ENCODE data around the gene BAZ2B. TPM values are rescaled to one million over a fixed set of nuclear protein-coding genes. Genes with fewer than 3 reads are reported as not detected.

The BAZ2B gene
- total RNA-seq, 1 donor from 2014 or later, result 4.2 TPM

DNA sequence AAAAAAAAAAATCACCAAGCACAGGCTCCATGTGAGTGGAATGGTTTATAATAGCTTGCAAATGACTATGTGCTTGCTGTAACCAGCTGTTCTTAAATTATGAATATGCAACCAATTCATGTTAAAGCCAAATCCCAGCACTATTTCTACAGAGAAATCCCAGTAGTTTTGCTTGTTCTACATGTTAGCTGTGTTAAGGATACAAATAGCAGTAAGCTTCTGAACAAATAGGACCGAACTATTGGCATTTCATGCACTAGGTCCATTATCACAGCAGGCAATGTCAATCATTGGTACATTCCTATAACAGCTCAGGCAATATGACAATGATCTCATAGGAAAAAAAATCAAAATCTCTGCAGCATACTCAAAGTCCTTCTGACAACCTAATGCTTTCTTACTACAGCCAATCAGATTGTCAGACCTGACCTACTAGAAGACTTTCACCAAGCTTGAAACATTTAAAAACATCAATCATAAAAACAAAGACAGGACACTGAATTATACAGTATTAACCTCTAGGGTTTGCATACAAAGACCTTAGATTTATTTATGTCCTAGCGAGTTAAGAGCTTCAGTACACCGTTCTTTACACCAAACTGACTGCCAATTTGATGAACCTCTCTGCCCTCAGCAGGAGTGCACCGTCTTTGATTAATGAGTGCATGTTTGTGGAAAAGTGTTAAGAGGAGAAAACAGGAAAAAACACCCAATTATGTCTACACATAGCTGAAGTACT is 6.4 kb downstream of the BAZ2B start:
- Mint-ChIP-seq H3K4me1 (peaks cover 3% of the 10 kb centered on the region), H3K27me3 (peaks cover 21% of the 10 kb centered on the region), H3K27ac (no peak overlapping the region), H3K36me3 (ENCODE audit: low read depth) (no peaks in the 10 kb centered on the region), H3K9me3 (no peaks in the 10 kb centered on the region), H3K4me3 (no peak overlapping the region)
- intact Hi-C loops (cut with micrococcal nuclease), result no loop called here
- no peak for DNase-seq

DNA sequence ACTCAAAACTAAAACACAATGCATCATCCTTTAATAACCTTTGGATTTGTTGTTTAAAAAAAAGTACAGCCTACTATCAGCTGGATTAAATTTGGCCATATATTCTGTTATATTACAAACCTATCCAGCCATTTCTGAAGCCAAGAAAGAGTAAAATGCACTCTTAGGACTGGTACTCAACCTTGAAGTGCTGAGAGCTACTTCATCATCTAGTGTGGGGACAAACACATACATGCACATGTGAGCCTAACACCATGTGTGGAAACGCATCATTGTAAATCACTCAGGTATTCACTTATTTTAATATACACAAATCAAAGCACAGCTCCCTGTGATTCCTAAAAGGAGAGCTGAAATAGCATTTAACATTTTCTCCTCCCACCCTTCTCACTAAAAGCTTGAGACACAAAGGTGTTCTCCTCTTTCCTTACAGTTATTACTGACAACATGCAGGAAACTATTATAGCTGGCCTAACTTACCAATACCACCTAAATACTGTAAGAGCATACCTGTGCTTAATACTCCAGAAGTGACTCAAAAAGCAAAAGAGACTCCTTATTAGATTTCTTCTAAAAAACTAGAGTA is 7.5 kb downstream of the BAZ2B start:
- Mint-ChIP-seq H3K4me3 (no peak overlapping the region), H3K4me1 (no peaks in the 10 kb centered on the region), H3K27ac (no peak overlapping the region), H3K27me3 (peaks cover 14% of the 10 kb centered on the region), H3K36me3 (ENCODE audit: low read depth) (no peaks in the 10 kb centered on the region), H3K9me3 (no peaks in the 10 kb centered on the region)
- DNase-seq, result no peak
- intact Hi-C loops (cut with micrococcal nuclease), result no loop called here

DNA sequence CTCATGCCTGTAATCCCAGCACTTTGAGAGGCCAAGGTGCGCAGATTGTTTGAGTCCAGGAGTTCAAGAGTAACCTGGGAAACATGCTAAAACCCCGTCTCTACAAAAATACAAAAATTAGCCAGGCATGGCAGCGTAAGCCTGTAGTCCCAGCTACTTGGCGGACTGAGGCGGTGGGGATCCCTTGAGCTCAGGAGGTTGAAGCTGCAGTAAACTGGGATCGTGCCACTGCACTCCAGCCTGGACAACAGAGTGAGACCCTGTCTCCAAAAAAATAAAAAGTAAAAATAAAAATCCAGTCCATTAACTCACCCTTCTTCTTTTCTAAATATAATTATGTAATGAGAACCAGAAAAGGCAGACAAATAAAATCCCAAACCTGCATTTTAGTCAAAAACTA is 8.2 kb downstream of the BAZ2B start:
- Mint-ChIP-seq H3K27me3 (peaks cover 11% of the 10 kb centered on the region), H3K9me3 (no peaks in the 10 kb centered on the region), H3K36me3 (ENCODE audit: low read depth) (no peaks in the 10 kb centered on the region), H3K27ac (no peak overlapping the region), H3K4me3 (no peak overlapping the region), H3K4me1 (no peaks in the 10 kb centered on the region)
- intact Hi-C loops (cut with micrococcal nuclease), result no loop called here
- DNase-seq, result no peak

DNA sequence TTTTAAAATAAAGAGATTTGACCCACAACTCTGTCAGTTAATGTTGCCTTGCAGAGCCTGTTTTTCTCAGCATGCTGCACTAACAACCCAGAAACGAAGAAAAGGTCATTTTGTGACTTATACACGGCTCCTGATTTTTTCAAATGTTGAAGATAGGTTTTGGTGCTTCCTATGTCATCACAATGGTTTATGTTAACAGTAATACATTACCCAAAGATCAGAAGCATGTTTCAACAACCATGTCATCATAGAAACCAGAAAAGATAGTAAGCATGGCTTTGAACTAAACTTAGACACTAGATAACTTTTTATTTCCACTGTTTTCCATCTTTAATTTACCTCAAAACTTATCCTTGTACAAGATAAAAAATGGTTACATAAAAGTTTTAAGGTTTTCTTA is 10.1 kb downstream of the BAZ2B start:
- Mint-ChIP-seq H3K4me3 (no peak overlapping the region), H3K36me3 (ENCODE audit: low read depth) (no peaks in the 10 kb centered on the region), H3K4me1 (no peaks in the 10 kb centered on the region), H3K27ac (no peak overlapping the region), H3K9me3 (no peaks in the 10 kb centered on the region), H3K27me3 (peaks cover 4% of the 10 kb centered on the region)
- DNase-seq, result no peak
- intact Hi-C loops (cut with micrococcal nuclease), result no loop called here

DNA sequence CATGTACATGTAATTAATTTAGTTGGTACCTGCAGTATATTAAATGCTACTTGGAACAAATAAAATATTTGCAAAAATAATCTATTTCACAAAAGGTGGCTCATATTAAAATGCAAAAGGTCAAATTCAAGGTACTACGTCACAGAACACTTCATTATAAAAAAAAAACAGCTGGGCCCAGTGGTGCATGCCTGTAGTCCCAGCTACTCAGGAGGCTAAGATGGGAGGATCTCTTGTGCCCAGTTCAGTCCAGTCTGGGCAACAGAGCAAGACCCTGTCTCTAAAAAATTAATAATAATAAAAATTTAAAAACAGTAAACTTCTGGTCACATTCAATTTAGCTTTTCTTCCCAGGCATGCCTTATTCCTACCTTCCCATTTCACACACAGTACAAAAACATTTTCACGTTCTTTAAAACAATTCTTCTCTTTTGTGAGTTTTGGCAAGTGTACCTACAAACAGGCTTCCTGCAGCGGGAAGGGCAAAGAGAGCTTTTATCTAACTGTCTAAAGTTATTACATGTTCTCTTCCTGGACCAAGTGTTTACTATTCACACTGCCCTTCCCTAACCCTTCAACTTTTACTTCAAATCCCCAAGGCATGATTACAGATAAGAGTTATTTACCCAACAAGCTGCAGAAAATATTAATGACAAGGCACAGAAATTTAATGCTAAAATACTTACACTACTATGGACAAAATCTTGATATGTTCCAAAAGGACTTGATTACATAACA is 10.7 kb downstream of the BAZ2B start:
- H3K4me3 Mint-ChIP-seq, result no peak overlapping the region

DNA sequence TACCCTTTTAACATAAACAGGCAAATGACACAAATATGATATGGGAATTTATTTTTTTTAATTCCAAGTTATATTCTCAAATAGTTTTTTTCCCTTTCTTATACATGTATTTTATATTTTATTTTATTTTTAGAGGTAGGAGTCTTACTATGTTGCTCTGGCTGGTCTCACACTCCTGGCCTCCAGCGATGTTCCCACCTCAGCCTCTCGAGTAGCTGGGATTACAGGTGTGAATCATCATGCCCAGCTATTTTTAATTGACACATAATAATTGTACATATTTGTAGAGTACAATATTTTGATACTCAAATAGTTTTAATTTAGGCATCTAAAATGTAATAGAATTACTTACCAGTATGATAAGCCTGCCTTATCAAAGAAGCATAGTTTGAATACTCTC is 12.2 kb downstream of the BAZ2B start:
- H3K27ac Mint-ChIP-seq, result no peak overlapping the region
- H3K27me3 Mint-ChIP-seq, result no peaks in the 10 kb centered on the region
- no peaks in the 10 kb centered on the region for H3K36me3 Mint-ChIP-seq (ENCODE audit: low read depth)
- intact Hi-C loops (cut with micrococcal nuclease), result no loop called here
- no peaks in the 10 kb centered on the region for H3K4me1 Mint-ChIP-seq
- H3K9me3 Mint-ChIP-seq, result no peaks in the 10 kb centered on the region
- no peak for DNase-seq
- H3K4me3 Mint-ChIP-seq, result no peak overlapping the region

More for the DNA sequence above, 10.7 kb downstream of the BAZ2B start:
- Mint-ChIP-seq H3K9me3 (no peaks in the 10 kb centered on the region), H3K27ac (no peak overlapping the region), H3K4me1 (no peaks in the 10 kb centered on the region), H3K27me3 (peaks cover 4% of the 10 kb centered on the region), H3K36me3 (ENCODE audit: low read depth) (no peaks in the 10 kb centered on the region)
- intact Hi-C loops (cut with micrococcal nuclease), result no loop called here
- no peak for DNase-seq

DNA sequence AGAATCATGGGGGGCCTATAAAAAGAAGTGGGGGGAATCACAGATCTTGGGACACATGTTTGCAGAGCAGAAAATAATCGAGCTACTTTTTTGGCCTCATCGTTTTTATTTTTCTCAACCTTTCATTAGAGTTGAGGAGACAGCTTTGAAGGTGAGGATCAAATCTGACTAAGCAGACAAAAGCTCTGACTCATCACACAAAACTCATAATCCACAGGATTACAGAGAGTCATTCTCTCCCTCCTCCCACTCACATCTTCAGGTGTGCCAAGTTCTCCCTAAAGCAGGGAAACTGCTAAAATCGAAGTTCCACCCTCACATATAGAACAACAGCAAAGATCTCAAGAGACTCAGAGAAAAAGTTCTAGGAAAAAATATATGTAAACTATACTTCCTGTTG is 15.6 kb downstream of the BAZ2B start:
- H3K27me3 Mint-ChIP-seq, result no peaks in the 10 kb centered on the region
- no peak for DNase-seq
- H3K9me3 Mint-ChIP-seq, result no peaks in the 10 kb centered on the region
- intact Hi-C loops (cut with micrococcal nuclease), result no loop called here
- H3K27ac Mint-ChIP-seq, result no peak overlapping the region
- H3K4me1 Mint-ChIP-seq, result no peaks in the 10 kb centered on the region
- no peaks in the 10 kb centered on the region for H3K36me3 Mint-ChIP-seq (ENCODE audit: low read depth)
- no peak overlapping the region for H3K4me3 Mint-ChIP-seq

DNA sequence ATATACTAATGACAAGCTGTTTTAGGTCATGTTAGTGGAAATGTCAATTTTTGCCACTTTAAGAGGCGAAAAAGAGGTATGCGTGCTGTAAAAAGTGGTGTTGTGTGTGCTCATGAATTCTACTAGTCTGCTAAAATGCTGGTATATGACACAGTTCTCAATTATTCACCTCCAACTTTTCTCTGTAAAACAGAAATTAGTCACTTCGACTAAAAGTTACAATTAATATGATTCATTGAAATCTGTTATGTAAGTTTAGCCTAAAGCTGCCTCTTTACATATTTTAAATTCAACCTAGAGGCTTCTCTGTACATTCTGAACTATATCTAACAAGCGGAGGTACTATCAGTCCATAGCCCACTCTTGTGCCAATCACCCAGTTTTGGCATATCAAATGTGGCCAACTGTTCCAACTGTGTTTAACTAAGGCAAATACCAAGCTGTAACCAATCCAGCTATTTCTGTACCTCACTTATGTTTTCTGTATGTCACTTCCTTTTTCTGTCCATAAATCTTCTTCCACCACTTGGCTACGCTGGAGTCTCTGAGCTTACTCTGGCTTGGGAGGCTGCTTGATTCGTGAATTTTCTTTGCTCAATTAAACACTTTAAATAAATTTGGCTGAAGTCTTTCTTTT is 20.8 kb downstream of the BAZ2B start:
- H3K27me3 Mint-ChIP-seq, result no peaks in the 10 kb centered on the region
- H3K4me3 Mint-ChIP-seq, result no peak overlapping the region
- no peaks in the 10 kb centered on the region for H3K9me3 Mint-ChIP-seq
- H3K4me1 Mint-ChIP-seq, result no peaks in the 10 kb centered on the region
- no peak overlapping the region for H3K27ac Mint-ChIP-seq
- DNase-seq, result no peak
- intact Hi-C loops (cut with micrococcal nuclease), result no loop called here
- no peaks in the 10 kb centered on the region for H3K36me3 Mint-ChIP-seq (ENCODE audit: low read depth)

DNA sequence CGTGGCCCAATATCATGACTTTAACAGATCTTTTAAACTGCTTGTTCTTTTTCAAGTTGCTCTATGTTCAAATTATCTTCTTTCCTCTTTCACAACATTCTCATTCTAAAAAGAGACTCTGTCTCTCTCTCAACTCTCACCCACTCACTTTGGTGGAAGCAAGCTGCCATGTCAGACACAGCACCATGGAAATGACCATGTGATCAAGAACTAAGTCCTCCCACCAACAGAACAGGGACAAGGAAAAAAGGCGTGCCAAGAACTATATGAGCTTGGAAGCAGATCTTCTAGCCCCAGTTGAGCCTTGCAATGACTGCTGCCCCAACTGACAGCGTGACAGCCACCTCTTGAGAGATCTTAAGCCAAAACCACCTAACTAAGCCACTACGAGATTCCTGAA is 23.9 kb downstream of the BAZ2B start:
- Mint-ChIP-seq H3K36me3 (ENCODE audit: low read depth) (no peaks in the 10 kb centered on the region), H3K9me3 (no peaks in the 10 kb centered on the region), H3K4me1 (no peaks in the 10 kb centered on the region), H3K27me3 (no peaks in the 10 kb centered on the region), H3K4me3 (no peak overlapping the region), H3K27ac (no peak overlapping the region)
- no peak for DNase-seq
- intact Hi-C loops (cut with micrococcal nuclease), result no loop called here

DNA sequence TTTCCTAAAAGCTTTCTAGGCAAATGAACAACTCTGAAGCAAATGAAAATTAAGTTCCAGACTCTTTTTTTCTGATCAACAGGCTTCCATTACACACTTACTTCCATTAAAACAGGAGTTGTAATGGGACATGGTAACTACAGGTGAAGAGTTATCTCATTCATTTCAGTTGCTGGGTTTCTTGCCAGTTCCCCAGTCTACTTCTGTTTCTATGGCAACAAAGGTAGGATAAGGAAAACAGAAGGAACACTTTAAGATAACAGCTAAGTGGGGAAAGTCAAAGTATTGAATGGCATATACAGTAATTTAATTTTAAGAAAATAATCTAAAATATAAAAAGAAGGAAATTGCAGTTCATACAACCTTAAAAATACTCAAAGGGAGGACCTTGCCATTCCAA is 25.1 kb downstream of the BAZ2B start:
- no peaks in the 10 kb centered on the region for H3K4me1 Mint-ChIP-seq
- no peaks in the 10 kb centered on the region for H3K9me3 Mint-ChIP-seq
- H3K27ac Mint-ChIP-seq, result no peak overlapping the region
- H3K36me3 Mint-ChIP-seq (ENCODE audit: low read depth), result no peaks in the 10 kb centered on the region
- no peak overlapping the region for H3K4me3 Mint-ChIP-seq
- no peaks in the 10 kb centered on the region for H3K27me3 Mint-ChIP-seq
- no peak for DNase-seq
- intact Hi-C loops (cut with micrococcal nuclease), result no loop called here

DNA sequence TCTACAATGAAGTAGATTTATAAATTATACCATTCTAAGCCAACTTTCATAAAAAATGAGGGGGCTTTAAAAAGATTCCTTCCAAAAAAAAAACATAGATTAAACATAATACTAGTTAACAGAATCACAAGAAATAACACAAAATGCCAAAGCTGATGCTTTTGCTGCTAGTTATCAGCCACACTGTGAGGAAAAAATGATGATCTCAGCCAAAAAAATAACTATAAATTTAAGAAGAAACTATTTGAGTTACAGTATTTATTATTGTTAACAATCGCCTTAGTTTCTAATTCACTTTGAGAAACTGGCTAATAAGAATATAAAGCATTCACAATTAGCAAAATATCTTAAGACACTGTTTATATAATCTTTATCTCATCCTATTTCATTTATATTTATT is 27.1 kb downstream of the BAZ2B start:
- no peaks in the 10 kb centered on the region for H3K9me3 Mint-ChIP-seq
- no peaks in the 10 kb centered on the region for H3K4me1 Mint-ChIP-seq
- no peaks in the 10 kb centered on the region for H3K36me3 Mint-ChIP-seq (ENCODE audit: low read depth)
- H3K4me3 Mint-ChIP-seq, result no peak overlapping the region
- H3K27me3 Mint-ChIP-seq, result no peaks in the 10 kb centered on the region
- intact Hi-C loops (cut with micrococcal nuclease), result no loop called here
- DNase-seq, result no peak
- no peak overlapping the region for H3K27ac Mint-ChIP-seq

DNA sequence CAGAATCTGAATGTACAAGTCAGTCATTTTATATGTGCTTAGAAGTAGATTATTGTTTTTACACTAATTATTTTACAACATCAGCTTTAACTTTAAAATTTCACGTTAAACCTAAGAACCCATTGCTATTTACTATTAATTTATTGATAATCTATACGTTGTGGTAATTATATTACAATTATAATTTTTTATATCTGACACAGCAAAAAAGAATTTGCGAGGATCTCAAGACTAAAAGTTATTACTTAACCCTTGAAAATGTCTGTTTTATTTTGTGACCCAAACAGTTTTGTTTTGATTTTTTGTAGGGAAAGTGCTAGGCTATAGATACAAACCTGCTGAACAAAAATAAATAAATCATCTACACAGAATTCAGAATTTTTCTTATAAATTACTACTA is 30.3 kb downstream of the BAZ2B start:
- H3K9me3 Mint-ChIP-seq, result no peaks in the 10 kb centered on the region
- no peak for DNase-seq
- intact Hi-C loops (cut with micrococcal nuclease), result no loop called here
- no peaks in the 10 kb centered on the region for H3K36me3 Mint-ChIP-seq (ENCODE audit: low read depth)
- no peak overlapping the region for H3K4me3 Mint-ChIP-seq
- H3K27ac Mint-ChIP-seq, result no peak overlapping the region
- no peaks in the 10 kb centered on the region for H3K4me1 Mint-ChIP-seq
- no peaks in the 10 kb centered on the region for H3K27me3 Mint-ChIP-seq

DNA sequence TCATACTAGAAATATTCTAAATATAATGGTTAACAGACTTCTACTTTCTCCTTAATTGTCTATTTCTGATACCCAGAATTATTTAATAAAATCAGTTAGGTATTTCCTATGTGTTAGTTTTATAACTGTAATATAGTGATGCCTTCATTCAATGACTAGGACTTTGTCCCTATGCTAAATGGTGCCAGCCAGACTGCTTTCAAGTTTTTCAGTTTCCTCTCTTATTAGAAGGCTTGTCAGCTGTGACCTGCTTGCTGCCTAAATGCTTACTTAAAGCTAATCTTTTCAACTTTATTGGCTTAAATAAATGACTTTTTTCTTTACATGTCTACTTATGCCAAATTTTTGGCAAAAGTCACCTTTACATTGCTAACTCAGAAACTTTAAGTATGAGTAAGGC is 30.7 kb downstream of the BAZ2B start:
- DNase-seq, result no peak
- Mint-ChIP-seq H3K4me3 (no peak overlapping the region), H3K9me3 (no peaks in the 10 kb centered on the region), H3K4me1 (no peaks in the 10 kb centered on the region), H3K36me3 (ENCODE audit: low read depth) (no peaks in the 10 kb centered on the region), H3K27me3 (no peaks in the 10 kb centered on the region), H3K27ac (no peak overlapping the region)
- intact Hi-C loops (cut with micrococcal nuclease), result no loop called here

DNA sequence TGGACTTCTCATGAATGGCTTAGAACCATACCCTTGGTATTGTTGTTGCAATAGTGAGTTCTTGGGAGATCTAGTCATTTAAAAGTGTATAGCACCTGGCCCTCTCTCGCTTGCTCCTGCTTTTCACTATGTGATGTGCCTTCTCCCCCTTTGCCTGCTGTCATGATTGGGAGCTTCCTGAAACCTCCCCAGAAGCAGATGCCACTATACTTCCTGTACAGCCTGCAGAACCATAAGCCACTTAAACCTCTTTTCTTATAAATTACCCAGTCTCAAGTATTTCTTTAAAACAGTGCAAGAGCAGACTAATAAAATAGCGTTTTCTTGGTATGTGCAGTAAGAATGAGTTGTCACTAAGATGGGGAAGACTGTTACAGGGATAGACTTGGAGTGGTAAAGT is 31.6 kb downstream of the BAZ2B start:
- H3K4me3 Mint-ChIP-seq, result no peak overlapping the region
- no peaks in the 10 kb centered on the region for H3K27me3 Mint-ChIP-seq
- no peaks in the 10 kb centered on the region for H3K9me3 Mint-ChIP-seq
- H3K27ac Mint-ChIP-seq, result no peak overlapping the region
- no peak for DNase-seq
- H3K4me1 Mint-ChIP-seq, result no peaks in the 10 kb centered on the region
- intact Hi-C loops (cut with micrococcal nuclease), result no loop called here
- no peaks in the 10 kb centered on the region for H3K36me3 Mint-ChIP-seq (ENCODE audit: low read depth)
